Breast epithelium (tissue), 3 donors: ENCODE results near the gene MLYCD.

Experiments
- CTCF ChIP-seq, 3 donors: fragments of 450-650 bp; IDR thresholded peaks; one replicate each; pipeline ENCODE4 v1.5.1; 2016 to 2017; ENCODE audit warnings: antibody characterized with exemption in 3 of 3, mild to moderate bottlenecking in 3 of 3, moderate library complexity in 3 of 3
- POLR2A ChIP-seq: fragments of 450-650 bp; IDR thresholded peaks from one replicate; pipeline ENCODE4 v1.6.1; 2016; ENCODE audit warnings: antibody characterized with exemption, mild to moderate bottlenecking, moderate library complexity
- POLR2AphosphoS5 ChIP-seq, 3 donors: sonication (generic); formaldehyde crosslinking; IDR thresholded peaks; one replicate each; pipeline ENCODE4 v1.6.1; 2017; ENCODE audit warnings: antibody characterized with exemption in 3 of 3

- no peak for TF ChIP-seq CTCF (IDR thresholded peaks at IDR 0.05)
- TF ChIP-seq POLR2A, result no peak
- no peak for TF ChIP-seq POLR2AphosphoS5 (IDR thresholded peaks at IDR 0.05)
These were observed 55.7 kb downstream of the MLYCD start for GRCh38 chr16:83954577-83955016.
